ENCODE data around the gene HIGD1C.

DNA sequence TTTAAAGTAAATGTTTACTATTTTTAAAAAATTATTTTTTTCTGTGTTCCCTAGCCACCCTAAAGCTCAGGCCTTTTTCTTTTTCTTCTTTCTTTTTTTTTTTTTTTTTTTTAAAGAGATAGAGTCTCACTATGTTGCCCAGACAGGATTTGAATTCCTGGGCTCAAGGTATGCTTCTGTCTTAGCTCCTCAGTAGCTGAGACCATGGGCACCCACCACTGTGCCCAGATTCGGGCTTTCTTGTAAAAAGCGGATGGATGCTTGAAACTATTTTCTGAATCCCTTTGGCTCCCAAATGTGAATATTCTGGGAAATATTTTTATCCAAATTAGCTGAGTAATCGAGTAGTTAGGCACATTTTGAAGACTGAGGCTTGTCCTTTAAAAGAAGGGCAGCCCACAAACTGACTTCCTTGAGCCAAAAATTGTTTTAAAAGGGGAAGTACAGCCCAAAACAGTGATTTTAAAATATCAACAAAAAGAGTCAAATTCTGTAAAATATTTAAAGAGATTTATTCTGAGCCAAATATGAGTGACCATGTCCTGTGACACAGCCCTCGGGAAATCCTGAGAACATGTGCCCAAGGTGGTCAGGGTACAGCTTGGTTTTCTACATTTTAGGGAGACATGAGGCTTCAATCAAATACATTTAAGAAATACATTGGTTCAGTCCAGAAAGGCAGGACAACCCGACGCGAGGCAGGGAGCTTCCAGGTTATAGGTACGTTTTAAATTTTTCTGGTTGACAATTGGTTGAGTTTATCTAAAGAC lies 28.8 kb upstream of the HIGD1C start:
- TF ChIP-seq, protein P1, sequence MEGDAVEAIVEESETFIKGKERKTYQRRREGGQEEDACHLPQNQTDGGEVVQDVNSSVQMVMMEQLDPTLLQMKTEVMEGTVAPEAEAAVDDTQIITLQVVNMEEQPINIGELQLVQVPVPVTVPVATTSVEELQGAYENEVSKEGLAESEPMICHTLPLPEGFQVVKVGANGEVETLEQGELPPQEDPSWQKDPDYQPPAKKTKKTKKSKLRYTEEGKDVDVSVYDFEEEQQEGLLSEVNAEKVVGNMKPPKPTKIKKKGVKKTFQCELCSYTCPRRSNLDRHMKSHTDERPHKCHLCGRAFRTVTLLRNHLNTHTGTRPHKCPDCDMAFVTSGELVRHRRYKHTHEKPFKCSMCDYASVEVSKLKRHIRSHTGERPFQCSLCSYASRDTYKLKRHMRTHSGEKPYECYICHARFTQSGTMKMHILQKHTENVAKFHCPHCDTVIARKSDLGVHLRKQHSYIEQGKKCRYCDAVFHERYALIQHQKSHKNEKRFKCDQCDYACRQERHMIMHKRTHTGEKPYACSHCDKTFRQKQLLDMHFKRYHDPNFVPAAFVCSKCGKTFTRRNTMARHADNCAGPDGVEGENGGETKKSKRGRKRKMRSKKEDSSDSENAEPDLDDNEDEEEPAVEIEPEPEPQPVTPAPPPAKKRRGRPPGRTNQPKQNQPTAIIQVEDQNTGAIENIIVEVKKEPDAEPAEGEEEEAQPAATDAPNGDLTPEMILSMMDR (IDR thresholded peaks at IDR 0.05) = no peak
- no peak for TF ChIP-seq ZFX (IDR thresholded peaks at IDR 0.05; ENCODE audit: borderline replicate concordance)
